ENCODE results near the gene CIRBP. TPM values are rescaled to one million over a fixed set of nuclear protein-coding genes. Genes with fewer than 3 reads are reported as not detected.

The CIRBP gene
- total and polyA plus RNA-seq, 2 of the 13 experiments (the other 11 are each of a cell fraction or from before 2014, with no cell fraction given) = 133 to 140 TPM

DNA sequence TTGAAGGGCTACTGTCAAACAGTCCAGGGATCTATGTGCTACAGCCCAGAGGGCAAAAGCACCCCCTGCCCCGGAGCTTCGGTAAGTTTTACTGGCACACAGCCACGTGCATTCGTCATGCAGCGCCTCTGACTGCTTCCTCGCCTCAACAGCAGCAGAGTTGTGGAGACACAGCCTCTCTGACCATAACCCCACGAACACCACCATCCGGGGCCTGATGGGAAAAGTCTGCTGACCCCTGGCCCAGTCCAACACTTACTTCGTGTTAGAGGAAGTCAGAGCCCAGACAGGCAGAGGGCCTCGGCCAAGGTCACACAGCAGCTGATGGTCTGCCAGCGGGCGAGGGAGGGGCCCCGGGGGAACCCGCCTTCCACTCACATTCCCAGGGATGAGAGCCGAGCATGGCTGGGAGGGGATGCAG, 36.5 kb upstream of the CIRBP start (continued):
- TF ChIP-seq, protein P1, sequence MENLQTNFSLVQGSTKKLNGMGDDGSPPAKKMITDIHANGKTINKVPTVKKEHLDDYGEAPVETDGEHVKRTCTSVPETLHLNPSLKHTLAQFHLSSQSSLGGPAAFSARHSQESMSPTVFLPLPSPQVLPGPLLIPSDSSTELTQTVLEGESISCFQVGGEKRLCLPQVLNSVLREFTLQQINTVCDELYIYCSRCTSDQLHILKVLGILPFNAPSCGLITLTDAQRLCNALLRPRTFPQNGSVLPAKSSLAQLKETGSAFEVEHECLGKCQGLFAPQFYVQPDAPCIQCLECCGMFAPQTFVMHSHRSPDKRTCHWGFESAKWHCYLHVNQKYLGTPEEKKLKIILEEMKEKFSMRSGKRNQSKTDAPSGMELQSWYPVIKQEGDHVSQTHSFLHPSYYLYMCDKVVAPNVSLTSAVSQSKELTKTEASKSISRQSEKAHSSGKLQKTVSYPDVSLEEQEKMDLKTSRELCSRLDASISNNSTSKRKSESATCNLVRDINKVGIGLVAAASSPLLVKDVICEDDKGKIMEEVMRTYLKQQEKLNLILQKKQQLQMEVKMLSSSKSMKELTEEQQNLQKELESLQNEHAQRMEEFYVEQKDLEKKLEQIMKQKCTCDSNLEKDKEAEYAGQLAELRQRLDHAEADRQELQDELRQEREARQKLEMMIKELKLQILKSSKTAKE (CRISPR knock-in tag; IDR thresholded peaks at IDR 0.05; ENCODE audit: borderline replicate concordance) = peak; percentile 76
- peak; percentile 51; the same call in 1 of the 2 replicates for TF ChIP-seq ZBTB38 (CRISPR knock-in tag; IDR thresholded peaks at IDR 0.05)
- no peak for TF ChIP-seq ARHGAP35 (CRISPR knock-in tag; IDR thresholded peaks at IDR 0.05; ENCODE audit: borderline replicate concordance)
- peak; percentile 86 for TF ChIP-seq ZMYM3 (CRISPR knock-in tag; IDR thresholded peaks at IDR 0.05)
- TF ChIP-seq ZNF563 (CRISPR knock-in tag; IDR thresholded peaks at IDR 0.05) = 0 out of 2 replicates have a peak, but pooled peaks have one; percentile 30
- no peak for TF ChIP-seq ZNF337 (CRISPR knock-in tag; IDR thresholded peaks at IDR 0.05; ENCODE audit: borderline replicate concordance, low read depth)

GRCh38 chr19:1233115-1233667, 35.9 kb upstream of the CIRBP start:
- no peak overlapping the region for H2AFZ ChIP-seq (ENCODE audit: low read length)
- no peaks in the 10 kb centered on the region for H3K9me3 ChIP-seq (ENCODE audit: low read length)
- H3K36me3 ChIP-seq (replicated peaks in 1 of 2; ENCODE audit: control insufficient read depth in 1 of 2, insufficient read depth in 2 of 2, low read length in 2 of 2) = peaks cover 0 to 3% of the 10 kb centered on the region in 2 experiments; a peak in 1 of 5 replicates
- H3K4me2 ChIP-seq (ENCODE audit: low read depth, low read length) = no peak overlapping the region
- CTCF ChIA-PET (ENCODE audit: low intra/inter-chr PET ratio, low total read pairs) = no interaction called here
- POLR2A ChIA-PET = interaction anchor here (0.6 kb wide), 1 partner anchor 57 kb away, joined by 4 read pairs; no protein-coding TSS in a partner anchor
- no peaks in the 10 kb centered on the region for H3K79me2 ChIP-seq (ENCODE audit: insufficient read depth, low read length)
- WGBS (ENCODE audit: low lambda C conversion rate) = 99% methylated on average over 11 of the region's 24 CpGs
- in situ Hi-C loops (cut with HindIII; ENCODE audit: extremely low pct_ligation_motif_present, low pct_unique_long_range_greater_than_20kb) (no loop called here), intact Hi-C loops (cut with micrococcal nuclease; ENCODE audit: unreplicated experiment) (no loop called here)
- peaks cover 26% of the 10 kb centered on the region for H3K4me1 ChIP-seq (ENCODE audit: insufficient read depth, low read length)
- H3K4me3 ChIP-seq (replicated peaks in 1 of 3; ENCODE audit: insufficient read depth in 1 of 3, low read depth in 2 of 3, low read length in 3 of 3) = no peak overlapping the region
- no peak overlapping the region for H3K9ac ChIP-seq (ENCODE audit: insufficient read depth, low read depth, low read length)
- BruUV-seq (replicated peaks) = no TSS peak
- no peak for DNase-seq (ENCODE audit: low spot score)
- no peaks in the 10 kb centered on the region for H4K20me1 ChIP-seq (ENCODE audit: insufficient read depth, low read length)
- H3K27me3 ChIP-seq (ENCODE audit: control insufficient read depth in 1 of 2, insufficient read depth in 2 of 2, low read length in 2 of 2) = no peaks in the 10 kb centered on the region
- no peak for FAIRE-seq
- H3K27ac ChIP-seq (ENCODE audit: extremely low read length, insufficient read depth, low read length) = no peak overlapping the region
- no peak; the same call in 2 of the 3 replicates for ATAC-seq
- TF ChIP-seq ZUFSP (CRISPR knock-in tag; IDR thresholded peaks at IDR 0.05; ENCODE audit: borderline replicate concordance) (no peak), SNAPC2 (CRISPR knock-in tag; IDR thresholded peaks at IDR 0.05) (no peak), SOX13 (IDR thresholded peaks at IDR 0.05) (no peak), SOX13 (CRISPR knock-in tag; conservative IDR thresholded peaks at IDR 0.05 in 1 of 2, IDR thresholded peaks at IDR 0.05 in 1 of 2) (no peak), ZC3H13 (CRISPR knock-in tag; IDR thresholded peaks at IDR 0.05) (no peak), BCL6 (CRISPR knock-in tag; IDR thresholded peaks at IDR 0.05) (no peak), ZNF776 (CRISPR knock-in tag; IDR thresholded peaks at IDR 0.05) (0 out of 2 replicates have a peak, but pooled peaks have one; percentile 29)
- TF ChIP-seq, protein P2, sequence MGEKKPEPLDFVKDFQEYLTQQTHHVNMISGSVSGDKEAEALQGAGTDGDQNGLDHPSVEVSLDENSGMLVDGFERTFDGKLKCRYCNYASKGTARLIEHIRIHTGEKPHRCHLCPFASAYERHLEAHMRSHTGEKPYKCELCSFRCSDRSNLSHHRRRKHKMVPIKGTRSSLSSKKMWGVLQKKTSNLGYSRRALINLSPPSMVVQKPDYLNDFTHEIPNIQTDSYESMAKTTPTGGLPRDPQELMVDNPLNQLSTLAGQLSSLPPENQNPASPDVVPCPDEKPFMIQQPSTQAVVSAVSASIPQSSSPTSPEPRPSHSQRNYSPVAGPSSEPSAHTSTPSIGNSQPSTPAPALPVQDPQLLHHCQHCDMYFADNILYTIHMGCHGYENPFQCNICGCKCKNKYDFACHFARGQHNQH (CRISPR knock-in tag; IDR thresholded peaks at IDR 0.05) = no peak

All from HepG2 (cell line).